Nephron (organoid): Measurements from ENCODE around the gene MTNR1B.

Experiments
- H3K27ac Mint-ChIP-seq, 3 experiments: 2 replicates each; pipeline ENCODE4 v1.8.0; 2020; ENCODE audit warnings: mixed read lengths in 3 of 3, mild to moderate bottlenecking in 2 of 3, moderate library complexity in 1 of 3
- H3K27me3 Mint-ChIP-seq: 2 replicates; pipeline ENCODE4 v1.8.0; 2021; ENCODE audit warnings: low read depth, mild to moderate bottlenecking, moderate library complexity, mixed read lengths
- H3K36me3 Mint-ChIP-seq: 2 replicates; pipeline ENCODE4 v1.8.0; 2020; ENCODE audit warnings: low read depth, mixed read lengths
- H3K4me1 Mint-ChIP-seq: 2 replicates; pipeline ENCODE4 v1.8.0; 2020; ENCODE audit warnings: mixed read lengths
- H3K4me3 Mint-ChIP-seq, 3 experiments: 2 replicates each; pipeline ENCODE4 v1.8.0; 2020; ENCODE audit warnings: mild to moderate bottlenecking in 3 of 3, mixed read lengths in 3 of 3, moderate library complexity in 2 of 3
- H3K9me3 Mint-ChIP-seq: 2 replicates; pipeline ENCODE4 v1.8.0; 2020; ENCODE audit warnings: mixed read lengths
- TF ChIP-seq, protein P1 (sequence below), 3 experiments: fragments of 200-600 bp; sonication (generic); IDR thresholded peaks; one replicate each; pipeline ENCODE4 v1.5.0; 2021; ENCODE audit warnings: antibody characterized with exemption in 3 of 3; ENCODE audit not compliant: unreplicated experiment in 3 of 3

MTNR1B gene

DNA sequence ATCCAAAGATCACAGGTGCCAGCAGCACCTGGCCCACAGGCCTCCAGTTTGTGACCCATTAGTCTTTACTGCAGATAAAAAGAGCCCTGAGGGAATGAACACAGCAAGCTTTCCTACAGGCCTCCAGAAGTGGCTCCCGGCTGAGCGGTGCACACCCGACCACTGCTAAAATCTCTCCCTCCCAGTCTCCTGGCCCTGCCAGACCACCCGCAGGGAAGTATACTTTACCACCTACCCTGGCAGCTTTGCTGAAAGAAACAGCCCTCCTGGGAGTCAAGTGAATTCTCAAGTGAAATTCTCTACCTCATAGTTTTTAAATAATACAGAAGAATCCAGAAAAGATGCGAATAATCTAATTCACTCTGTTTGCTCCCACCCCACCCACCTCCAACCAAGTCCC is 15.4 kb upstream of the MTNR1B start:
- Mint-ChIP-seq H3K4me1 (no peaks in the 10 kb centered on the region), H3K27ac (no peak overlapping the region), H3K9me3 (peaks cover 12% of the 10 kb centered on the region), H3K27me3 (peaks cover 30% of the 10 kb centered on the region), H3K4me3 (no peak overlapping the region), H3K36me3 (no peaks in the 10 kb centered on the region)
- TF ChIP-seq, protein P1, sequence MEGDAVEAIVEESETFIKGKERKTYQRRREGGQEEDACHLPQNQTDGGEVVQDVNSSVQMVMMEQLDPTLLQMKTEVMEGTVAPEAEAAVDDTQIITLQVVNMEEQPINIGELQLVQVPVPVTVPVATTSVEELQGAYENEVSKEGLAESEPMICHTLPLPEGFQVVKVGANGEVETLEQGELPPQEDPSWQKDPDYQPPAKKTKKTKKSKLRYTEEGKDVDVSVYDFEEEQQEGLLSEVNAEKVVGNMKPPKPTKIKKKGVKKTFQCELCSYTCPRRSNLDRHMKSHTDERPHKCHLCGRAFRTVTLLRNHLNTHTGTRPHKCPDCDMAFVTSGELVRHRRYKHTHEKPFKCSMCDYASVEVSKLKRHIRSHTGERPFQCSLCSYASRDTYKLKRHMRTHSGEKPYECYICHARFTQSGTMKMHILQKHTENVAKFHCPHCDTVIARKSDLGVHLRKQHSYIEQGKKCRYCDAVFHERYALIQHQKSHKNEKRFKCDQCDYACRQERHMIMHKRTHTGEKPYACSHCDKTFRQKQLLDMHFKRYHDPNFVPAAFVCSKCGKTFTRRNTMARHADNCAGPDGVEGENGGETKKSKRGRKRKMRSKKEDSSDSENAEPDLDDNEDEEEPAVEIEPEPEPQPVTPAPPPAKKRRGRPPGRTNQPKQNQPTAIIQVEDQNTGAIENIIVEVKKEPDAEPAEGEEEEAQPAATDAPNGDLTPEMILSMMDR (IDR thresholded peaks at IDR 0.05; ENCODE audit: unreplicated experiment in 3 of 3): no peak

DNA sequence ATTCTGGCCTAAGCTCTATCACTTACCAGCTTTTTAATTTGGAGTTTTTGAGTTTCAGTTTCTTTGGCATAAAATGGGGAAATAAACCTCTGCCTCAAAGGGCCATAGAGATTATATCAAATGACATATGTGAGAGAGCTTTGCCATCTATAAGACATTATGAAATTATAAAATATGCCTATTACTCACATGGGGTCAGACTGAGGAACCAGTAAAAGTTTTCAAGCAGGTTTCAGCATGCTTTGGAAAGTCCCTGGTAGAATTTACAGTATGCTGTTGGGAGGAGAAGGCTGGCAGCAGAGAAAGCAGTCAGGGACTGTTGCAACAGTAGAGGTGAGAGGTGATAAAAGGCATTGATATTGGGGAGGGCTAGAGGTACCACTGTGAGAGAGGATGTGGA is 13.6 kb upstream of the MTNR1B start:
- no peak overlapping the region for H3K27ac Mint-ChIP-seq
- H3K27me3 Mint-ChIP-seq: peaks cover 27% of the 10 kb centered on the region
- peaks cover 5% of the 10 kb centered on the region for H3K9me3 Mint-ChIP-seq
- TF ChIP-seq, protein P1 (IDR thresholded peaks at IDR 0.05; ENCODE audit: unreplicated experiment in 3 of 3): no peak
- peaks cover 8% of the 10 kb centered on the region for H3K4me1 Mint-ChIP-seq
- no peaks in the 10 kb centered on the region for H3K36me3 Mint-ChIP-seq
- H3K4me3 Mint-ChIP-seq: no peak overlapping the region

DNA sequence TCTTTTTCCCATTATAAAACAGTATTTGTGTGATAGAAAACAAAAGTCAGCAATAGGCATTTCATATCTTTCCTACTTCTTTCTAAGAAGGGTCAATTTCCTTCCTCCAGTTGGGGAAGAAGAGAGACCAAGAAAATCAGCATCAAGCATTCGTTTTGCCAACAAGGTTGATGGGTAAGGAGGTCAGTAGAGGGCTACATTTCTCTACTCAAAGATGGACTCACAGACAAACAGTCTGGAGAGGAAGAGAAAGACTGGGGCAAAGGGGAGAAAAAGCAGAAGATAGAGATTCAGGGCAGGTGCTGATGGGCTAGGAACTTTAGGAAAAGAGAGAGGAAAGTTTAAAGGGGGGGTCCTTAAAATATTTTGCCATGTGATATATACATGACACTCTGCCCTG is 8.6 kb upstream of the MTNR1B start:
- TF ChIP-seq, protein P1 (IDR thresholded peaks at IDR 0.05; ENCODE audit: unreplicated experiment in 3 of 3): no peak
- no peaks in the 10 kb centered on the region for H3K36me3 Mint-ChIP-seq
- peaks cover 8% of the 10 kb centered on the region for H3K4me1 Mint-ChIP-seq
- H3K9me3 Mint-ChIP-seq: no peaks in the 10 kb centered on the region
- H3K27me3 Mint-ChIP-seq: peaks cover 14% of the 10 kb centered on the region
- no peak overlapping the region for H3K4me3 Mint-ChIP-seq
- H3K27ac Mint-ChIP-seq: no peak overlapping the region

DNA sequence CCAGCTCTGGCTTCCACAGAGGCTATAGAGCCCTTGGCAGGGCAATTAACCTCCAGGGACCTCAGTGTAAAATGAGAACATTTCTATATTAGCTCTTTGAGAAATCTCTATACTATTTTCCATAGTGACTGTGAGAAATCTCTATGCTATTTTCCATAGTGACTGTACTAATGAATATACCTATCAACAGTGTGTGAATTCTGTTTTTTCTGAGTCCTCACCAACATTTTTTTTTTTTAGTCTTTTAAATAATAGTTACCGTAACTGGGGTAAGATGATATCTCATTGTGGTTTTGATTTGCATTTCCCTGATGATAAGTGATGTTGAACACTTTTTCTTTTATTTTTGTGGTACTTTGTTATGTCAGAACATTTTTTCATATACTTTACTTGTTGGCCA is 7.0 kb upstream of the MTNR1B start:
- Mint-ChIP-seq H3K9me3 (no peaks in the 10 kb centered on the region), H3K4me1 (peaks cover 8% of the 10 kb centered on the region), H3K4me3 (no peak overlapping the region), H3K36me3 (no peaks in the 10 kb centered on the region), H3K27ac (no peak overlapping the region), H3K27me3 (peaks cover 18% of the 10 kb centered on the region)
- TF ChIP-seq, protein P1 (IDR thresholded peaks at IDR 0.05; ENCODE audit: unreplicated experiment in 3 of 3): no peak

DNA sequence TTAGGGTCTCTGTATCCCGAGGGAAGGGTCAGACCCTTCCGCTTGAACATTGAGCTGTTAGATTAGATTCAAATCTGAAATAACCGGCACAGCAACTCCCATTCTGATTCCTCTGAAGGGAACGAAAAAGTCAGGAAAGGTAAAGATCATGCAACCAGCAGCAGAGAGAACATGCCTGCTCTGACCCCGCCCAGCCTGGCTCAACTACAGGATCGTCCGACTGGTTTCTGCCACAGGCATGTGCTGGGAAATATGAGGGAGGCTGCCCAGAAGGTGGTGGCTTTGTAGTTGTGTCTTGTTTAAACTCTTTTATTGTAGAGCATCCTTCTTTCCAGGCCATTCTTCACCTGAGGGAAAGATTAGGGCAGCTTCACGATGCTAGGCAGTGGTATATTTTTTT is 5.0 kb upstream of the MTNR1B start:
- no peaks in the 10 kb centered on the region for H3K9me3 Mint-ChIP-seq
- no peak overlapping the region for H3K27ac Mint-ChIP-seq
- peaks cover 6% of the 10 kb centered on the region for H3K4me1 Mint-ChIP-seq
- peaks cover 30% of the 10 kb centered on the region for H3K27me3 Mint-ChIP-seq
- H3K36me3 Mint-ChIP-seq: no peaks in the 10 kb centered on the region
- TF ChIP-seq, protein P1 (IDR thresholded peaks at IDR 0.05; ENCODE audit: unreplicated experiment in 3 of 3): no peak
- no peak overlapping the region for H3K4me3 Mint-ChIP-seq

DNA sequence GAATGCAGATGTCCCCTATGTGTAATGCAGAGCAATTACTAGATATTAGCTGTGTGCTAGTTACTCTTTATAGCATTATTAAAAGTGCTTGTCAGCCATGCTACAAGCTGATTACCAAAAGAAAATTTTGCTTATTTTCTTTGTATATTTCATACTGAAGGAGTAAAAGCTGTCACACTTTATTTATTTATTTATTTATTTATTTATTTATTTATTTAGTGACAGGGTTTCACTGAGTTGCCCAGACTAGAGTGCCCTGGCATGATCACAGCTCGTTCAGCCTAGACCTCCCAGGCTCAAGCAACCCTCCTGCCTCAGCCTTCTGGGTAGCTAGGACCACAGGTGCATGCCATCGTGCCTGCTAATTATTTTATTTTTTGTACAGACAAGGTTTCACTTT is 4.3 kb upstream of the MTNR1B start:
- TF ChIP-seq, protein P1 (IDR thresholded peaks at IDR 0.05; ENCODE audit: unreplicated experiment in 3 of 3): no peak
- Mint-ChIP-seq H3K36me3 (no peaks in the 10 kb centered on the region), H3K9me3 (no peaks in the 10 kb centered on the region), H3K4me1 (no peaks in the 10 kb centered on the region), H3K27ac (no peak overlapping the region), H3K4me3 (no peak overlapping the region), H3K27me3 (peaks cover 37% of the 10 kb centered on the region)
